Natural killer cell (primary cell): ENCODE results near the gene DCAF10. TPM values are rescaled to one million over a fixed set of nuclear protein-coding genes. Genes with fewer than 3 reads are reported as not detected.
A peak's percentile ranks its signal among the peaks of the same experiment; 100 is the strongest.
"Not testable (repeated sequence)": the region's sequence is repeated elsewhere in the genome, so short reads cannot be mapped to it uniquely, and the experiment has no call there.

ENCODE experiments used
- ATAC-seq, 3 donors: fragments of 150-1000 bp in 2 of 3; fragments of 200-7000 bp in 1 of 3; cut with Tn5 transposase; 1 replicate in 1 of 3; 2 replicates in 2 of 3; pipeline ENCODE4 v1.10.0; 2021; ENCODE audit warnings: mild to moderate bottlenecking in 2 of 3, moderate library complexity in 2 of 3
- DNase-seq, 2 donors: peaks; one replicate each; pipeline versions ENCODE4 v3.0.0 to v3.0.0-alpha.2; 2013 to 2021; ENCODE audit warnings: mixed read lengths in 1 of 2
- H3K27ac ChIP-seq: one replicate; pipeline ENCODE4 v1.5.1; 2013; ENCODE audit warnings: mild to moderate bottlenecking, low read length
- H3K27me3 ChIP-seq: one replicate; pipeline ENCODE4 v1.6.1; 2013; ENCODE audit warnings: low read length; ENCODE audit not compliant: control insufficient read depth, insufficient read depth
- H3K36me3 ChIP-seq: one replicate; pipeline ENCODE4 v1.6.1; 2013; ENCODE audit warnings: low read length; ENCODE audit not compliant: control insufficient read depth, insufficient read depth
- H3K4me1 ChIP-seq: one replicate; pipeline ENCODE4 v1.6.1; 2013; ENCODE audit warnings: low read length; ENCODE audit not compliant: control insufficient read depth, insufficient read depth
- H3K4me3 ChIP-seq: one replicate; pipeline ENCODE4 v1.5.1; 2013; ENCODE audit warnings: low read length
- H3K9me3 ChIP-seq: one replicate; pipeline ENCODE4 v1.6.1; 2013; ENCODE audit warnings: low read length; ENCODE audit not compliant: control insufficient read depth, insufficient read depth
- H3K27ac Mint-ChIP-seq, 2 donors: one replicate each; pipeline ENCODE4 v1.8.0; 2022; ENCODE audit warnings: mild to moderate bottlenecking in 2 of 2, mixed read lengths in 2 of 2, moderate library complexity in 1 of 2
- H3K27me3 Mint-ChIP-seq, 2 donors: one replicate each; pipeline ENCODE4 v1.8.0; 2022; ENCODE audit warnings: low read depth in 2 of 2, mixed read lengths in 2 of 2
- H3K36me3 Mint-ChIP-seq: one replicate; pipeline ENCODE4 v1.8.0; 2022; ENCODE audit warnings: mixed read lengths
- H3K4me1 Mint-ChIP-seq, 2 donors: one replicate each; pipeline ENCODE4 v1.8.0; 2022; ENCODE audit warnings: mixed read lengths in 2 of 2
- H3K4me3 Mint-ChIP-seq: one replicate; pipeline ENCODE4 v1.8.0; 2022; ENCODE audit warnings: mild to moderate bottlenecking, moderate library complexity, mixed read lengths
- H3K9me3 Mint-ChIP-seq, 2 donors: one replicate each; pipeline ENCODE4 v1.8.0; 2022; ENCODE audit warnings: mixed read lengths in 2 of 2
- CTCF ChIP-seq: fragments of 200-600 bp; IDR thresholded peaks from one replicate; pipeline ENCODE4 v1.8.0; 2022; ENCODE audit warnings: antibody characterized with exemption
- WGBS: methylation state at CpG from one replicate; pipeline ENCODE4 v1.1.7; 2013; ENCODE audit warnings: missing lambda C conversion rate; ENCODE audit not compliant: insufficient coverage; 5-methylcytosine and 5-hydroxymethylcytosine counted together
- intact Hi-C: fragments of 100-400 bp; cut with micrococcal nuclease; formaldehyde crosslinking; loops from one replicate; pipeline ENCODE4 v1.14.2; 2022
- total RNA-seq, 4 donors: library from RNA; stranded (reverse); fragments of 120-200 nt in 1 of 4; gene quantifications; one replicate each; pipeline versions ENCODE4 v1.2.3 to v1.2.4, GENCODE V29; 2013 to 2022

The DCAF10 gene
- total RNA-seq, 3 donors from 2014 or later (not counting 1 experiment from before 2014, with no cell fraction given), result 12.9 to 21.0 (median 18.5) TPM

- Mint-ChIP-seq H3K36me3 (no peaks in the 10 kb centered on the region), H3K9me3 (no peaks in the 10 kb centered on the region), H3K27me3 (no peaks in the 10 kb centered on the region), H3K27ac (no peak overlapping the region), H3K4me1 (peaks cover 9 to 15% of the 10 kb centered on the region in 2 donors), H3K4me3 (no peak overlapping the region)
- no peaks in the 10 kb centered on the region for H3K27me3 ChIP-seq
- no peaks in the 10 kb centered on the region for H3K4me1 ChIP-seq
- ATAC-seq (no peak), DNase-seq (no peak)
- intact Hi-C loops, result no loop called here
- 95% methylated on average over 7 of the region's 7 CpGs for WGBS
- H3K9me3 ChIP-seq, result no peaks in the 10 kb centered on the region
- no peak overlapping the region for H3K4me3 ChIP-seq
- no peak for TF ChIP-seq CTCF
- no peak overlapping the region for H3K27ac ChIP-seq
- H3K36me3 ChIP-seq, result peaks cover 3% of the 10 kb centered on the region
Observed at GRCh38 chr9:37760416-37761161, 40.0 kb upstream of the DCAF10 start.

GRCh38 chr9:37761511-37761910 lies 39.1 kb upstream of the DCAF10 start:
- no peaks in the 10 kb centered on the region for H3K9me3 ChIP-seq
- Mint-ChIP-seq H3K27me3 (no peaks in the 10 kb centered on the region), H3K36me3 (no peaks in the 10 kb centered on the region), H3K27ac (no peak overlapping the region), H3K9me3 (no peaks in the 10 kb centered on the region), H3K4me1 (peaks cover 9 to 10% of the 10 kb centered on the region in 2 donors), H3K4me3 (no peak overlapping the region)
- no peak overlapping the region for H3K27ac ChIP-seq
- no peaks in the 10 kb centered on the region for H3K27me3 ChIP-seq
- DNase-seq, result no peak
- intact Hi-C loops, result no loop called here
- no peaks in the 10 kb centered on the region for H3K4me1 ChIP-seq
- WGBS, result 91% methylated on average over 3 of the region's 3 CpGs
- no peak for TF ChIP-seq CTCF
- ATAC-seq, result no peak
- no peak overlapping the region for H3K4me3 ChIP-seq
- peaks cover 3% of the 10 kb centered on the region for H3K36me3 ChIP-seq

DNA sequence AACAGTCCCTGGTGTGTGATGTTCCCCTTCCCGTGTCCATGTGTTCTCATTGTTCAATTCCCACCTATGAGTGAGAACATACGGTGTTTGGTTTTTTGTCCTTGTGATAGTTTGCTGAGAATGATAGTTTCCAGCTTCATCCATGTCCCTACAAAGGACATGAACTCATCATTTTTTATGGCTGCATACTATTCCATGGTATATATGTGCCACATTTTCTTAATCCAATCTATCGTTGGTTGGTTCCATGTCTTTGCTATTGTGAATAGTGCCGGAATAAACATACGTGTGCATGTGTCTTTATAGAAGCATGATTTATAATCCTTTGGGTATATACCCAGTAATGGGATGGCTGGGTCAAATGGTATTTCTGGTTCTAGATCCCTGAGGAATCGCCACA lies 35.3 kb upstream of the DCAF10 start:
- ATAC-seq, H3K4me3 Mint-ChIP-seq, H3K4me1 ChIP-seq, H3K4me3 ChIP-seq, H3K27ac ChIP-seq, H3K9me3 Mint-ChIP-seq, H3K4me1 Mint-ChIP-seq, intact Hi-C loops, H3K27ac Mint-ChIP-seq, H3K9me3 ChIP-seq, H3K27me3 Mint-ChIP-seq, H3K27me3 ChIP-seq, H3K36me3 Mint-ChIP-seq, DNase-seq: not testable (repeated sequence)
- H3K36me3 ChIP-seq, result peaks cover 16% of the 10 kb centered on the region
- WGBS, result 100% methylated on average over 3 of the region's 6 CpGs

GRCh38 chr9:37769306-37769705 lies 31.3 kb upstream of the DCAF10 start:
- H3K36me3 Mint-ChIP-seq, result no peaks in the 10 kb centered on the region
- WGBS, result 97% methylated on average over 5 of the region's 5 CpGs
- Histone ChIP-seq H3K4me3 (no peak overlapping the region), H3K27ac (no peak overlapping the region), H3K27me3 (no peaks in the 10 kb centered on the region), H3K36me3 (peaks cover 32% of the 10 kb centered on the region), H3K4me1 (no peaks in the 10 kb centered on the region), H3K9me3 (no peaks in the 10 kb centered on the region)
- peak overlapping the region in 1 of 2 donors; percentile 15 for H3K27ac Mint-ChIP-seq
- peaks cover 0 to 6% of the 10 kb centered on the region in 2 donors for H3K4me1 Mint-ChIP-seq
- no peak for TF ChIP-seq CTCF
- ATAC-seq (no peak), DNase-seq (no peak)
- no peaks in the 10 kb centered on the region for H3K27me3 Mint-ChIP-seq
- no peaks in the 10 kb centered on the region for H3K9me3 Mint-ChIP-seq
- no peak overlapping the region for H3K4me3 Mint-ChIP-seq
- intact Hi-C loops, result no loop called here
